MCF 10A (cell line): ENCODE results near the gene EXOC4. TPM values are rescaled to one million over a fixed set of nuclear protein-coding genes. Genes with fewer than 3 reads are reported as not detected.

Experiments
- BruUV-seq: library from RNA; stranded (reverse); fragments of 400-500 nt; replicated peaks from 2 replicates; lab custom pipeline; 2021; lab: Mats Ljungman, UMichigan
- CTCF ChIA-PET: fragments of 300-600 bp; sonication (Branson Sonifier 250); formaldehyde crosslinking; extraction: SDS; loops from one replicate; lab custom pipeline; 2021; ENCODE audit warnings: antibody characterized with exemption, inconsistent platforms; lab: Yijun Ruan, JAX
- POLR2A ChIA-PET: fragments of 300-600, 350-650 bp; sonication (Branson Sonifier 250); formaldehyde crosslinking; extraction: SDS; loops from one replicate; lab custom pipeline; 2020; ENCODE audit warnings: antibody characterized with exemption, inconsistent platforms; lab: Yijun Ruan, JAX
- DNase-seq: peaks from one replicate; pipeline ENCODE4 v3.0.0-alpha.2; 2018; ENCODE audit not compliant: unreplicated experiment
- H3K27ac Mint-ChIP-seq: one replicate; pipeline ENCODE4 v1.8.0; 2022; ENCODE audit warnings: mild to moderate bottlenecking, low read depth, mixed read lengths; ENCODE audit not compliant: unreplicated experiment
- H3K27me3 Mint-ChIP-seq: one replicate; pipeline ENCODE4 v1.8.0; 2022; ENCODE audit warnings: mixed read lengths; ENCODE audit not compliant: insufficient read depth, unreplicated experiment
- H3K36me3 Mint-ChIP-seq: one replicate; pipeline ENCODE4 v1.8.0; 2022; ENCODE audit warnings: mild to moderate bottlenecking, moderate library complexity, mixed read lengths; ENCODE audit not compliant: insufficient read depth, unreplicated experiment
- H3K4me1 Mint-ChIP-seq: one replicate; pipeline ENCODE4 v1.8.0; 2022; ENCODE audit warnings: mixed read lengths; ENCODE audit not compliant: insufficient read depth, unreplicated experiment
- H3K4me3 Mint-ChIP-seq: one replicate; pipeline ENCODE4 v1.8.0; 2022; ENCODE audit warnings: mild to moderate bottlenecking, moderate library complexity, mixed read lengths; ENCODE audit not compliant: unreplicated experiment
- H3K9me3 Mint-ChIP-seq: one replicate; pipeline ENCODE4 v1.8.0; 2022; ENCODE audit warnings: mixed read lengths; ENCODE audit not compliant: unreplicated experiment
- intact Hi-C: fragments of 100-400 bp; cut with micrococcal nuclease; formaldehyde crosslinking; loops from 2 replicates; pipeline ENCODE4 v1.14.1; 2022
- total RNA-seq: library from RNA; stranded (reverse); gene quantifications from 2 replicates; pipeline ENCODE4 v1.2.3, GENCODE V29; 2022
- TF ChIP-seq, protein P1 (sequence below): fragments of 200-600 bp; IDR thresholded peaks from one replicate; pipeline ENCODE4 v1.8.0; 2022; ENCODE audit warnings: antibody characterized with exemption, mild to moderate bottlenecking; ENCODE audit not compliant: unreplicated experiment

The EXOC4 gene
- total RNA-seq, 1 experiment from 2014 or later: 105 TPM

DNA sequence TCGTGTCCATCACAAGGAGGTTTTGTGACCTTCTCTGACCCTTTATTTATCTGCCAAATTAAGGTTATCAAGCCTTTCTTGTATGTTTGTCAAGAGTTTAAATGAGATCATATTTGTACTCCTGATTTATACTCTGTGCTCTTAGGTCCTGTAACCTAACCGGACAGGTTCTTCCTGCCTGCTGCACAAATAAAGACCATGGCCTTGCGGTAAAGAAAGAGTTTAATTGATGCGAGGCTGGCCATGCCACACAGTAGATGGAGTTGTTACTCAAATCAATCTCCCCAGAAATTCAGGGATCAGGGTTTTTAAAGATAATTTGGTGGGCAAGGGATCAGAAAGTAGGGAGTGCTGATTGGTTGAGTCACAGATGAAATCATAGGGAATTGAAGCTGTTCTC, 794.8 kb downstream of the EXOC4 start:
- Mint-ChIP-seq H3K4me3 (no peak overlapping the region), H3K27ac (no peak overlapping the region), H3K9me3 (no peaks in the 10 kb centered on the region), H3K27me3 (no peaks in the 10 kb centered on the region), H3K36me3 (no peaks in the 10 kb centered on the region), H3K4me1 (no peaks in the 10 kb centered on the region)
- no peak for DNase-seq
- CTCF ChIA-PET: no interaction called here
- TF ChIP-seq, protein P1, sequence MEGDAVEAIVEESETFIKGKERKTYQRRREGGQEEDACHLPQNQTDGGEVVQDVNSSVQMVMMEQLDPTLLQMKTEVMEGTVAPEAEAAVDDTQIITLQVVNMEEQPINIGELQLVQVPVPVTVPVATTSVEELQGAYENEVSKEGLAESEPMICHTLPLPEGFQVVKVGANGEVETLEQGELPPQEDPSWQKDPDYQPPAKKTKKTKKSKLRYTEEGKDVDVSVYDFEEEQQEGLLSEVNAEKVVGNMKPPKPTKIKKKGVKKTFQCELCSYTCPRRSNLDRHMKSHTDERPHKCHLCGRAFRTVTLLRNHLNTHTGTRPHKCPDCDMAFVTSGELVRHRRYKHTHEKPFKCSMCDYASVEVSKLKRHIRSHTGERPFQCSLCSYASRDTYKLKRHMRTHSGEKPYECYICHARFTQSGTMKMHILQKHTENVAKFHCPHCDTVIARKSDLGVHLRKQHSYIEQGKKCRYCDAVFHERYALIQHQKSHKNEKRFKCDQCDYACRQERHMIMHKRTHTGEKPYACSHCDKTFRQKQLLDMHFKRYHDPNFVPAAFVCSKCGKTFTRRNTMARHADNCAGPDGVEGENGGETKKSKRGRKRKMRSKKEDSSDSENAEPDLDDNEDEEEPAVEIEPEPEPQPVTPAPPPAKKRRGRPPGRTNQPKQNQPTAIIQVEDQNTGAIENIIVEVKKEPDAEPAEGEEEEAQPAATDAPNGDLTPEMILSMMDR: no peak
- intact Hi-C loops: no loop called here
- POLR2A ChIA-PET: no interaction called here
- BruUV-seq: no TSS peak

GRCh38 chr7:134048166-134048565, 795.3 kb downstream of the EXOC4 start:
- Mint-ChIP-seq H3K36me3 (no peaks in the 10 kb centered on the region), H3K27ac (no peak overlapping the region), H3K4me3 (no peak overlapping the region), H3K4me1 (no peaks in the 10 kb centered on the region), H3K9me3 (no peaks in the 10 kb centered on the region), H3K27me3 (no peaks in the 10 kb centered on the region)
- BruUV-seq: no TSS peak
- ChIA-PET POLR2A (no interaction called here), CTCF (no interaction called here)
- DNase-seq: no peak
- intact Hi-C loops: no loop called here
- TF ChIP-seq, protein P1: no peak

- BruUV-seq: no TSS peak
- Mint-ChIP-seq H3K4me3 (no peak overlapping the region), H3K9me3 (no peaks in the 10 kb centered on the region), H3K36me3 (no peaks in the 10 kb centered on the region), H3K27me3 (no peaks in the 10 kb centered on the region), H3K27ac (no peak overlapping the region), H3K4me1 (no peaks in the 10 kb centered on the region)
- ChIA-PET POLR2A (no interaction called here), CTCF (interaction anchor here (0.7 kb wide), 1 partner anchor 38 kb away, joined by 4 read pairs; no protein-coding TSS in a partner anchor)
- intact Hi-C loops: no loop called here
- TF ChIP-seq, protein P1: no peak
- DNase-seq: no peak
Measured at GRCh38 chr7:134051020-134051419, 798.1 kb downstream of the EXOC4 start.

GRCh38 chr7:134056816-134057215, 803.9 kb downstream of the EXOC4 start:
- DNase-seq: no peak
- Mint-ChIP-seq H3K27ac (no peak overlapping the region), H3K4me3 (no peak overlapping the region), H3K36me3 (no peaks in the 10 kb centered on the region), H3K9me3 (no peaks in the 10 kb centered on the region), H3K4me1 (no peaks in the 10 kb centered on the region), H3K27me3 (no peaks in the 10 kb centered on the region)
- TF ChIP-seq, protein P1: no peak
- BruUV-seq: no TSS peak
- ChIA-PET CTCF (no interaction called here), POLR2A (no interaction called here)
- intact Hi-C loops: no loop called here
